ENCODE measurements around the gene IQCK.

Gene IQCK

GRCh38 chr16:19780321-19780720 lies 62.2 kb downstream of the IQCK start:
- in situ Hi-C loops (cut with HindIII; ENCODE audit: low pct_ligation_motif_present, low sequenced_read_pairs), result no loop called here
- H3K36me3 ChIP-seq (replicated peaks), result no peaks in the 10 kb centered on the region
- no peaks in the 10 kb centered on the region for H3K27me3 ChIP-seq (replicated peaks)
- TF ChIP-seq, protein P1, sequence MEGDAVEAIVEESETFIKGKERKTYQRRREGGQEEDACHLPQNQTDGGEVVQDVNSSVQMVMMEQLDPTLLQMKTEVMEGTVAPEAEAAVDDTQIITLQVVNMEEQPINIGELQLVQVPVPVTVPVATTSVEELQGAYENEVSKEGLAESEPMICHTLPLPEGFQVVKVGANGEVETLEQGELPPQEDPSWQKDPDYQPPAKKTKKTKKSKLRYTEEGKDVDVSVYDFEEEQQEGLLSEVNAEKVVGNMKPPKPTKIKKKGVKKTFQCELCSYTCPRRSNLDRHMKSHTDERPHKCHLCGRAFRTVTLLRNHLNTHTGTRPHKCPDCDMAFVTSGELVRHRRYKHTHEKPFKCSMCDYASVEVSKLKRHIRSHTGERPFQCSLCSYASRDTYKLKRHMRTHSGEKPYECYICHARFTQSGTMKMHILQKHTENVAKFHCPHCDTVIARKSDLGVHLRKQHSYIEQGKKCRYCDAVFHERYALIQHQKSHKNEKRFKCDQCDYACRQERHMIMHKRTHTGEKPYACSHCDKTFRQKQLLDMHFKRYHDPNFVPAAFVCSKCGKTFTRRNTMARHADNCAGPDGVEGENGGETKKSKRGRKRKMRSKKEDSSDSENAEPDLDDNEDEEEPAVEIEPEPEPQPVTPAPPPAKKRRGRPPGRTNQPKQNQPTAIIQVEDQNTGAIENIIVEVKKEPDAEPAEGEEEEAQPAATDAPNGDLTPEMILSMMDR (IDR thresholded peaks at IDR 0.05; ENCODE audit: low read depth, low read length, missing control alignments), result no peak
- H3K4me3 ChIP-seq (ENCODE audit: low read depth, low read length), result no peak overlapping the region
- DNase-seq, result no peak
- no peak overlapping the region for H3K27ac ChIP-seq

GRCh38 chr16:19781226-19781625 lies 63.2 kb downstream of the IQCK start:
- TF ChIP-seq, protein P1 (IDR thresholded peaks at IDR 0.05; ENCODE audit: low read depth, low read length, missing control alignments), result no peak
- Histone ChIP-seq H3K27ac (no peak overlapping the region), H3K4me3 (ENCODE audit: low read depth, low read length) (no peak overlapping the region), H3K27me3 (replicated peaks) (no peaks in the 10 kb centered on the region), H3K36me3 (replicated peaks) (no peaks in the 10 kb centered on the region)
- in situ Hi-C loops (cut with HindIII; ENCODE audit: low pct_ligation_motif_present, low sequenced_read_pairs), result no loop called here
- peak; percentile 19 for DNase-seq

GRCh38 chr16:19783363-19784182 lies 65.5 kb downstream of the IQCK start:
- H3K4me3 ChIP-seq (ENCODE audit: low read depth, low read length), result no peak overlapping the region
- H3K27ac ChIP-seq, result no peak overlapping the region
- H3K36me3 ChIP-seq (replicated peaks), result no peaks in the 10 kb centered on the region
- in situ Hi-C loops (cut with HindIII; ENCODE audit: low pct_ligation_motif_present, low sequenced_read_pairs), result no loop called here
- TF ChIP-seq, protein P1 (IDR thresholded peaks at IDR 0.05; ENCODE audit: low read depth, low read length, missing control alignments), result no peak
- no peak for DNase-seq
- no peaks in the 10 kb centered on the region for H3K27me3 ChIP-seq (replicated peaks)

DNA sequence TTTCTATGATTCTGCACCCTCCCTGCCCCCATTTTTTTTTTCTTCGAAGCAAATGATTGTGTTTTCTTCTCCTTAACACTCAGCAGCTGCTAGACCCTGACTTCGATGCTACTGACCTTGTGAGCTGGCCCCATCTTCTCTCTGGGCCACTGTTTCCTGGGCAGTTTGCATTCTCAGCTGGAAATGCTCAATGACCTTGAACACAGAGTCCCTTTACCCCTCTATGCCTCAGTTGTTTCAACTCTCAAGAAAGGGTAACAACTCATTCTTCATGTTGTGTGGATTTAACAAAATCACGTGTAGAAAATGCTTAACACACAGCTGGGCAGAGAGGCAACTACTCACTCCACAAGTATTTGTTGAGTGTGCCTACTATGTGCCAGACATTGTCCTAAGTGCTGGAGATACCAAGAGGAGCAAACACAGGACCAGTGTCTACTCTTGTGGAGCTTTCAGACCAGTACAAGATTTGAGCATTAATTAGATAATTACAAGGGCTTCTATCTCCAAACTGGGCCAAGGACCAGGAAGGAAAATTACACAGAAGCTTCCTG lies 66.2 kb downstream of the IQCK start:
- TF ChIP-seq, protein P1 (IDR thresholded peaks at IDR 0.05; ENCODE audit: low read depth, low read length, missing control alignments), result no peak
- no peak overlapping the region for H3K4me3 ChIP-seq (ENCODE audit: low read depth, low read length)
- no peaks in the 10 kb centered on the region for H3K27me3 ChIP-seq (replicated peaks)
- no peak overlapping the region for H3K27ac ChIP-seq
- in situ Hi-C loops (cut with HindIII; ENCODE audit: low pct_ligation_motif_present, low sequenced_read_pairs), result no loop called here
- no peak for DNase-seq
- H3K36me3 ChIP-seq (replicated peaks), result no peaks in the 10 kb centered on the region

DNA sequence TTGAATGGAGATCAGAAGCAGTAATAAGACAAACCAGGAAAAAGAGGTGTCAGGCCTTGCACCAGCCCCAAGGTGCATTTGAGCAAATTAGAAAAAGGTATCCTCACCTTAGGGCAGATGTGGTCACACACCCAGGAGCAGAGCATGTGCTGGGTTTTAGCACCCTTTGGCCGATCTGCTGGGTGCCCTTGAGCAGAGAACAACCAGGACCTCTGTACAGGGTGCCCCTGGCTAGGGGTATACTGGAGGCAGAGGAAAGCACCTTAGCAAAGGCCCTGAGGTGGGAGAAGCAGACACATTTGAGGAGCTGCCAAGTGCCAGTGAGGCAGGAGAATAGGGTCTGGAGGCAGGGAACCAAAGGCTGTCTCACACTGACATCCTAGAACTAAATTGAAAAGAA lies 67.0 kb downstream of the IQCK start:
- Histone ChIP-seq H3K4me3 (ENCODE audit: low read depth, low read length) (no peak overlapping the region), H3K27ac (no peak overlapping the region), H3K36me3 (replicated peaks) (no peaks in the 10 kb centered on the region), H3K27me3 (replicated peaks) (no peaks in the 10 kb centered on the region)
- TF ChIP-seq, protein P1 (IDR thresholded peaks at IDR 0.05; ENCODE audit: low read depth, low read length, missing control alignments), result no peak
- in situ Hi-C loops (cut with HindIII; ENCODE audit: low pct_ligation_motif_present, low sequenced_read_pairs), result no loop called here
- DNase-seq, result no peak
